OCI-LY7 (cell line): Measurements from ENCODE around the gene TTC16.

Experiments used
- EZH2phosphoT487 ChIP-seq: fragments of 200-600 bp; sonication (generic); IDR thresholded peaks from 2 replicates; pipeline ENCODE4 v1.6.1; 2018; ENCODE audit warnings: low read depth, borderline replicate concordance, mild to moderate bottlenecking, mixed run types, antibody characterized with exemption, low read length, moderate library complexity, mixed read lengths
- TF ChIP-seq, protein P1 (sequence below): fragments of 200-600 bp; sonication (generic); conservative IDR thresholded peaks from 2 replicates; pipeline ENCODE4 v1.5.1; 2014; ENCODE audit warnings: mild to moderate bottlenecking, antibody characterized with exemption, low read length, moderate library complexity, mixed read lengths

DNA sequence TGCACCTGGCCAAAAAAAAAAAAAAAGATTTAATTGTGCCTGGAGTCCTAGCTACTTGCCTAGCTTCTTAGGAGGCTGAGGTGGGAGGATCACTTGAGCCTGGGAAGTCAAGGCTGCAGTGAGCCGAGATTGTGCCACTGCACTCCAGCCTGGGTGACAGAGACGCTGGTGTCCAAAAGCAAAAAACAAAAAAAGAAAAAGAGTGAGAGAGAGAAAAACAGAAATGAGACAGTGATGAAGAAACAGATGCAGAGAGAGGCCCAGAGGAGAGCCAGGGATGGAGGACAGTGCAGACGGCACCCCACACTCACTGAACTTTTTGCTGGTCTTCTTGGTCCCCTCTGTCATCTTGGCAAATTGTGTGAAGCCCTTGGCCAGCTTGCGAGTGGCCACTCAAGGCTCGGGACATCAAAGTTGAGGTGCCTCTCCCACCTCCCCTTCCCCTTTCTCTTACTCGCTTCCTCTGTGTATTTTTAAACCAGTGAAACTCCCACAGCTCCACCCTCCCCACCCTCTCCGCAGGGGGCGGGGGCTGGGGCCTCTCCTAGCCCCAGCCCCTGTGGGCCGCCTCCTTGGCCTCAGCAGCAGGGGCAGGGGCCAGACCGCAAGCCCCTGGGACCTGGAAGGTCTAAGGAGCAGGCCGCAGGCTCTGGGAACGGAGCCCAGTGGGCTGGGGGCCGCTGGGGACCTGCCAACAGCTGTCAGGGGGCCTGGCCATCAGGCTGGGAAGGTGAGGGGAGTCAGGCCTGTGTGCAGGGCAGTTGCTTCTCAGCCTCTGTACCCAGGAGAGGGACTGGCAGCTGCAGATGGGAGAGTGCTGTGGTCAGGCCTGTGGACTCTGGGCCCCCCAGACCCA lies 62.6 kb downstream of the TTC16 start, which contains the start of gene SH2D3C:
- TF ChIP-seq, protein P1, sequence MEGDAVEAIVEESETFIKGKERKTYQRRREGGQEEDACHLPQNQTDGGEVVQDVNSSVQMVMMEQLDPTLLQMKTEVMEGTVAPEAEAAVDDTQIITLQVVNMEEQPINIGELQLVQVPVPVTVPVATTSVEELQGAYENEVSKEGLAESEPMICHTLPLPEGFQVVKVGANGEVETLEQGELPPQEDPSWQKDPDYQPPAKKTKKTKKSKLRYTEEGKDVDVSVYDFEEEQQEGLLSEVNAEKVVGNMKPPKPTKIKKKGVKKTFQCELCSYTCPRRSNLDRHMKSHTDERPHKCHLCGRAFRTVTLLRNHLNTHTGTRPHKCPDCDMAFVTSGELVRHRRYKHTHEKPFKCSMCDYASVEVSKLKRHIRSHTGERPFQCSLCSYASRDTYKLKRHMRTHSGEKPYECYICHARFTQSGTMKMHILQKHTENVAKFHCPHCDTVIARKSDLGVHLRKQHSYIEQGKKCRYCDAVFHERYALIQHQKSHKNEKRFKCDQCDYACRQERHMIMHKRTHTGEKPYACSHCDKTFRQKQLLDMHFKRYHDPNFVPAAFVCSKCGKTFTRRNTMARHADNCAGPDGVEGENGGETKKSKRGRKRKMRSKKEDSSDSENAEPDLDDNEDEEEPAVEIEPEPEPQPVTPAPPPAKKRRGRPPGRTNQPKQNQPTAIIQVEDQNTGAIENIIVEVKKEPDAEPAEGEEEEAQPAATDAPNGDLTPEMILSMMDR, result no peak
- TF ChIP-seq EZH2phosphoT487, result no peak
